GM11168 (cell line): ENCODE measurements around the gene CTDP1.
"Not testable (repeated sequence)": the region's sequence is repeated elsewhere in the genome, so short reads cannot be mapped to it uniquely, and the experiment has no call there.

Experiments
- in situ Hi-C: fragments of 300-500 bp; cut with MboI; formaldehyde crosslinking; loops from one replicate; pipeline ENCODE4 v1.12.0; 2022; ENCODE audit warnings: low sequenced_read_pairs; ENCODE audit not compliant: unreplicated experiment

Gene CTDP1

DNA sequence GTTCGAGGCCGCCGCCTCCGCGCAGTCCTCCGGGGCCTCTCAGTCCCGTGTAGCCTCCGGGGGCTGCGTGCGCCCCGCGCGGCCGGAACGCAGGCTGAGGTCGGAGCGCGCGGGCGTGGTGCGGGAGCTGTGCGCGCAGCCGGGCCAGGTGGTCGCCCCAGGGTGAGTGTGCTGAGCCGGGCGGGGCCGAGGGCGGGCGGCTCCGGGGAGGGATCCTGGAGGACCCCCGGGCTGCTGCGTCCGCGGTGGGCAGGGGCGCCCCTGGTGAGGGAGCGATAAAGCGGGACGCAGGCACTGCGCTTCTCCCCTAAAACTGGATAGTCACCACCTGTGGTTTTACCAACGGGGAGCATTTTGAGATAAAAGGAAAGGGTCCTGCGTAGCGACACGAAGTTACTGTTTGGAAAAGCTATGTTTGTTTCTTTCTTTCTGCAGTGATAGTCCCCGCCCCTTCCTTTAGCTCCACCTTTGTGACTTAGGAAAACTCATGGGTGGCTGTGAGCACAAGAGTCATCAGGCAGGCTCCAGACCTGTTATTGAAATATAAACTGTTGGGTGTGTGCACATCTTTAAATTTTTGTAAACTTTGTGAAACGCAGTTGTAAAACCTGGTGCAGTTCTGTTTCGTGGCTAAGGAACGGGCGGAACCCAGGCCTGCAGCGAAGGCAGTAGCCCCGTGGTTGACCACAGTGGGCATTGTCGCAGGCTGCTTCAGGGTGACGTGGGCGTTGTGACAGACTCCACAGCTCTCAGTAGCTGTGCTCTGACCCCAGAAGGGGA, 687 bp downstream of the CTDP1 start:
- in situ Hi-C loops = no loop called here

GRCh38 chr18:79680891-79681339, 1.3 kb downstream of the CTDP1 start:
- in situ Hi-C loops = no loop called here

- in situ Hi-C loops = no loop called here
These were observed 2.1 kb downstream of the CTDP1 start for GRCh38 chr18:79681484-79682387.

DNA sequence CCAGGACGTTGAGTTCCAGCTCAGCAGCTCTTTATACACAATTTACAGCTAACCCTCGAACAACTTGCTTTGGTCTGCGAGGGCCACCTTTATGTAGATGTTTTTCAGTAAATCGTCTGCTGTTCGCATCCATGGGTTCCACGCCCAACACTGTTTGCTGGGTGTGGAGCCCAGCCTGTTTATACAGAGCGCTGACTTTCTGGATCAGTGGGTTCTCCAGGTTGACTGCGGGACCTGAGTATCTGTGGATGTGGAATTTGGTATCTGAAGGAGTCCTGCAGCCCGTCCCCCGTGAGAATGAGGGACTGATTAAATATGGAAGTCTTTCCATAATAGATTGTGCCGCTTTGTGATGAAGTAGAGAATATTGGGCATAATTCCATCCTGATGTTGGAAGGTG, 2.9 kb downstream of the CTDP1 start:
- in situ Hi-C loops = no loop called here

GRCh38 chr18:79682894-79683625, 3.5 kb downstream of the CTDP1 start:
- in situ Hi-C loops = no loop called here

- in situ Hi-C loops = no loop called here
These were observed 4.2 kb downstream of the CTDP1 start for GRCh38 chr18:79683626-79684282.

- in situ Hi-C loops = no loop called here
These were observed 4.7 kb downstream of the CTDP1 start for GRCh38 chr18:79684283-79684631.

- in situ Hi-C loops = no loop called here
These were observed 5.2 kb downstream of the CTDP1 start for GRCh38 chr18:79684787-79685186.

DNA sequence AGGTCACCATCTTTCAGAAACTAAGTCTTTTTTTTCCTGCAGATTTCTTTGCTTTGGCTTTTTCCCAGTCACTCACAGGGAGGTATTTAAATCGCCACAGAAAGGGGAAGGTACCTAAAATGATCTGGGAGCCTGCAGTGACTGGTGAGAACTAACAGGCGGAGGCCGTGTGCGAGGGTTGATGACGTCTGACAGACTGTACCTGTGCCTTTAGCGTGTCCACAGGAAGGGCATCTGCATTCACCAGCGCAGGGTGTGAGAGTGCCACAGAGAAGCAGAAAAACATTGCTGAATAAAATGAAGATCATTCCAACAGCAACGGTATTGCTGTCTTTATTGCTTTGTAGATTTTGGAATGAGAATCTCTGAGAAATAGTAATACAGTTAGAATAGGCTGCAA, 5.7 kb downstream of the CTDP1 start:
- in situ Hi-C loops = no loop called here

GRCh38 chr18:79685971-79686370, 6.4 kb downstream of the CTDP1 start:
- in situ Hi-C loops = no loop called here

- in situ Hi-C loops = no loop called here
These were observed 8.2 kb downstream of the CTDP1 start for GRCh38 chr18:79687806-79688205.

GRCh38 chr18:79690071-79690470, 10.5 kb downstream of the CTDP1 start:
- in situ Hi-C loops = no loop called here

DNA sequence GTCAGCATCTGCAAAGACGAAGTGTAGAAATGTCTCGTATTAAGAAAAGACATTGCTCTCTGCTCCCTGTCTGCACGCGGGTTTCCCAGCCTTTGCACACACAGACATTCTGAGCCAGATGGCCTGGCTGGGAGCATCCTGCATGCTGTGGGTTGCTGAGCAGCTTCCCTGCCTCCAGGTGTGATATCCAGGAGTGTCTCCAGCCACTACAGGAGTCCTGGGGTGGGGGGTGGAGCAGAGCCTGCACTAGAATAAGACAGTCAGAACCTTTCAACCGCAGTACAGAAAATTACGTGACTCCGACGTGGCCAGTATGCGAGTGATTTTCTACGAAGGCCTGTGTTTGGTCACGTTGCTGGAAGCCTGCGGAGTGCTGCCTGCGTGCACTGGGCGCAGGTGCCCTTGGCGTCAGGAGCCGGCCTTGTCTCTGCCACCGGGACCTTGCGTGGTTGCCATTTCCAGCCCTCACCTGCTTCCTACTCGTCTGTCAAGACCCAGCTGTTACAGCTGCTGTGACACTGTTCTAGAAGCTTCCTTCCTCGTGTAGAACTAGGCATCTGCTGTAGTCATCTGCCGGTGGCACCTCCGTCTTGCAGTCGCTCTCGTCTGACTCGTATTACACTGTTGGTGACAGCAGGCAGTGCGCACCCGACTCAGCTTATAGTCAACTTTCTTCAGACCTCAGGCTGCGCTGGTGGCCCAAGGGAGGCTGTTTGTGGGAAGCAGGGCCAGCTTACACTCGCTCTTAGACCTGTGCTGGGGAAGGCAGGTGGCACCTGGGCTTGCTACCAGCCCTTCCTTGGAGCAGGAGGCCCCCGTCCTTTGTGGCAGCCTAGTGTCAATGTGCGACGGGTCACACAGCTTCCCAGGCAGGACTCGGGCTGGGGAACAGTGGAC, 11.2 kb downstream of the CTDP1 start:
- in situ Hi-C loops = no loop called here

DNA sequence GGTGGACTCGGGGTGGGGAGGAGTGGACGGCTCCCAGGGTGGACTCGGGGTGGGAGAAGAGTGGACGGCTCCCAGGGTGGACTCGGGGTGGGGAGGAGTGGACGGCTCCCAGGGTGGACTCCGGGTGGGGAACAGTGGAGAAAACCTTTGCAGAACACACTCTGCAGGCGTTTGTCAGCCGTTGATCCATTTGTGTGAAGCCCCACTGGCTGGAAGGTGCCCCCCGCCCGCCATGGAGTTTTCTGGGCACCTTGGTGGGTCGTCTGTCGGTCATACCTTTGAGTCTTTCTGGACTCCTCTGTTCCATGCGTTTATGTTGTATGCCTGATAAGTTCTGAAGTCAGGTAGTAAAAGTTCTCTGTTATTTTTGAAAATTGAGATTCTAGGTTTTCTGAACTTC, 12.5 kb downstream of the CTDP1 start:
- in situ Hi-C loops = no loop called here

DNA sequence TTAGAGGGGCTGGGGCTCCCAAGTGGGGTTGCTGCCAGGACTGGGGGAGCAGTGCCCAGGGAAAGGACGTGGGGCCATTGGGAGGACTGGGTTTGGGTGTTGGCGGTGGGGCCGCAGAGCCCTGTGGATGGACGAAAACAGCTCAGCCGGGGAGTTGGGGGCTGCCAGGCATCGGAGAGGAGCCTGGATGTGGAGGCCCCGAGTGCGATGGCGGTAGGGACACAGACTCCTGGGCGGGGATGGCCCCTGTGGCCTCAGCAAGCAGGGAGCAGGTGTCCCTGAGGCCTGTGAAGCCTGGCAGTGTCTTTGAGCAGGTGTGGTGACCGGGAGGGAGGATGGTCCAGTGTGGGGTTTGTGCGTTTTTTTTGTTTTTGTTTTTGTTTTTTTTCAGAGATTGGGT, 13.3 kb downstream of the CTDP1 start:
- in situ Hi-C loops = no loop called here

- in situ Hi-C loops = no loop called here
These were observed 14.1 kb downstream of the CTDP1 start for GRCh38 chr18:79693561-79694205.

DNA sequence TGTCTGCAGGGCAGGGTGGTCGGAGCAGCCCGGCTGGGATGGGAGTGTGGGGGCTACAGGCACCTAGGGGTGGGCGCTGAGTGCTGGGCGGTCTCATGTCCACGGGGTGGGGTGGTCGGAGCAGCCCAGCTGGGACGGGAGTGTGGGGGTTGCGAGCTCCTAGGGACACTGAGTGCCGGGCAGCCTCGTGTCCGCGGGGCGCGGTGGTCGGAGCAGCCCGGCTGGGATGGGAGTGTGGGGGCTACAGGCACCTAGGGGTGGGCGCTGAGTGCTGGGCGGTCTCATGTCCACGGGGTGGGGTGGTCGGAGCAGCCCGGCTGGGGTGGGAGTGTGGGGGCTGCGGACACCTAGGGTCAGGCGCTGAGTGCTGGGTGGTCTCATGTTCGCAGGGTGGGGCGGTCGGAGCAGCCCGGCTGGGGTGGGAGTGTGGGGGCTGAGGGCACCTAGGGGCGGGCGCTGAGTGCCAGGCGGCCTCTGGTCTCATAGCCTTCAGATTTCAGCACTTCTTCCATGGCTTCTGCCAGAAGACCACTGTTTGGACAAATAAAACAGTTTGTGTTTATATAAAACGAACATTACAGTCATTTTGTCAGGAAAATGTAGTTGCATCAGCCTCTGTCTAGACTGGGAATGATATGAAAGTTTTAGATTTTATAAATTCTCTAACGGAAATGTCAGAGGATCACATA, 14.7 kb downstream of the CTDP1 start:
- in situ Hi-C loops = not testable (repeated sequence)

GRCh38 chr18:79694895-79695213, 15.3 kb downstream of the CTDP1 start:
- in situ Hi-C loops = no loop called here
